Adipose tissue (tissue), 3 donors: ENCODE measurements around the gene ARSB. TPM values are rescaled to one million over a fixed set of nuclear protein-coding genes. Genes with fewer than 3 reads are reported as not detected.
"Not testable (repeated sequence)": the region's sequence is repeated elsewhere in the genome, so short reads cannot be mapped to it uniquely, and the experiment has no call there.

Experiments used
- H3K27ac ChIP-seq: one replicate; pipeline ENCODE4 v1.5.1; 2013; ENCODE audit warnings: low read depth, low read length
- WGBS, 3 donors: extraction: QIAGEN DNeasy Blood & Tissue Kit; methylation state at CpG; one replicate each; pipeline ENCODE4 v1.1.7; 2013; 5-methylcytosine and 5-hydroxymethylcytosine counted together
- polyA plus RNA-seq, 3 donors: library from polyadenylated mRNA; stranded (reverse); fragments of 200-250 nt; gene quantifications; one replicate each; pipeline ENCODE4 v1.2.3, GENCODE V29; 2013
- donor health status: healthy with polysubstance abuse.
- donor health status: Bipolar disorder and iron deficiency.
- donor health status: healthy.

Gene ARSB
- polyA plus RNA-seq, 3 donors = 1.8 to 4.1 (median 3.9) TPM

GRCh38 chr5:78912085-78912771 lies 72.9 kb downstream of the ARSB start:
- H3K27ac ChIP-seq = no peak overlapping the region
- 36 to 60% (median 59%) methylated on average over 5 of the region's 5 CpGs for WGBS, 3 donors

GRCh38 chr5:78909224-78909983 lies 75.7 kb downstream of the ARSB start:
- 69 to 78% (median 77%) methylated on average over 6 to 7 of the region's 9 CpGs for WGBS, 3 donors
- H3K27ac ChIP-seq = not testable (repeated sequence)

GRCh38 chr5:78908173-78909061 lies 76.7 kb downstream of the ARSB start:
- H3K27ac ChIP-seq = no peak overlapping the region
- WGBS, 3 donors = 7 to 25% (median 19%) methylated on average over 12 of the region's 12 CpGs

- WGBS, 3 donors = 35 to 71% (median 42%) methylated on average over 11 of the region's 11 CpGs
- no peak overlapping the region for H3K27ac ChIP-seq
These were observed 77.7 kb downstream of the ARSB start for GRCh38 chr5:78907255-78907891.

GRCh38 chr5:78905084-78905938 lies 79.8 kb downstream of the ARSB start:
- WGBS, 3 donors = 55 to 71% (median 56%) methylated on average over 5 of the region's 5 CpGs
- H3K27ac ChIP-seq = no peak overlapping the region

GRCh38 chr5:78903861-78904260 lies 81.2 kb downstream of the ARSB start:
- WGBS, 3 donors = 42 to 69% (median 47%) methylated on average over 1 of the region's 1 CpG
- H3K27ac ChIP-seq = no peak overlapping the region

- 64 to 89% (median 77%) methylated on average over 2 of the region's 2 CpGs for WGBS, 3 donors
These were observed 81.8 kb downstream of the ARSB start for GRCh38 chr5:78903353-78903752.

GRCh38 chr5:78899922-78900362 lies 85.2 kb downstream of the ARSB start:
- 21 to 38% (median 32%) methylated on average over 3 of the region's 3 CpGs for WGBS, 3 donors
- H3K27ac ChIP-seq = no peak overlapping the region

More at GRCh38 chr5:78903353-78903752, 81.8 kb downstream of the ARSB start:
- H3K27ac ChIP-seq = no peak overlapping the region

- WGBS, 3 donors = 30 to 71% (median 35%) methylated on average over 4 of the region's 4 CpGs
- H3K27ac ChIP-seq = no peak overlapping the region
These were observed 89.0 kb downstream of the ARSB start for GRCh38 chr5:78896132-78896531.

GRCh38 chr5:78895616-78896015 lies 89.5 kb downstream of the ARSB start:
- H3K27ac ChIP-seq = no peak overlapping the region
- WGBS, 3 donors = 52 to 66% (median 54%) methylated on average over 4 of the region's 4 CpGs

GRCh38 chr5:78893940-78894677 lies 91.0 kb downstream of the ARSB start:
- 36 to 74% (median 71%) methylated on average over 4 of the region's 4 CpGs for WGBS, 3 donors
- H3K27ac ChIP-seq = no peak overlapping the region

GRCh38 chr5:78890667-78891379 lies 94.3 kb downstream of the ARSB start:
- 73 to 87% (median 85%) methylated on average over 3 of the region's 3 CpGs for WGBS, 3 donors
- H3K27ac ChIP-seq = no peak overlapping the region

- 84 to 89% (median 86%) methylated on average over 6 of the region's 6 CpGs for WGBS, 3 donors
- no peak overlapping the region for H3K27ac ChIP-seq
These were observed 95.6 kb downstream of the ARSB start for GRCh38 chr5:78889369-78890140.

GRCh38 chr5:78888580-78889368 lies 96.3 kb downstream of the ARSB start:
- WGBS, 3 donors = 61 to 78% (median 63%) methylated on average over 10 of the region's 10 CpGs
- H3K27ac ChIP-seq = no peak overlapping the region
